WERI-Rb-1 (cell line): ENCODE results near the gene FKBP3.
"Not testable (repeated sequence)": the region's sequence is repeated elsewhere in the genome, so short reads cannot be mapped to it uniquely, and the experiment has no call there.

Experiments used
- DNase-seq: peaks from one replicate; pipeline ENCODE4 v3.0.0-alpha.2; 2020
- H3K27ac ChIP-seq: fragments of 250-450 bp; sonication (Bioruptor Pico); 2 replicates; pipeline ENCODE4 v1.5.1; 2020; ENCODE audit warnings: mild to moderate bottlenecking, moderate library complexity
- H3K27me3 ChIP-seq: fragments of 250-450 bp; sonication (Bioruptor Pico); 2 replicates; pipeline ENCODE4 v1.5.1; 2021; ENCODE audit warnings: mild to moderate bottlenecking, low read depth, moderate library complexity; ENCODE audit not compliant: insufficient read depth, severe bottlenecking
- H3K36me3 ChIP-seq: fragments of 250-450 bp; sonication (Bioruptor Pico); 2 replicates; pipeline ENCODE4 v1.5.1; 2020; ENCODE audit warnings: mild to moderate bottlenecking, moderate library complexity
- H3K4me3 ChIP-seq: 2 replicates; pipeline ENCODE4 v1.5.1; 2011; ENCODE audit warnings: low read depth, mild to moderate bottlenecking, control low read depth, low read length
- H3K9me3 ChIP-seq: fragments of 250-450 bp; sonication (Bioruptor Pico); 2 replicates; pipeline ENCODE4 v1.5.1; 2021; ENCODE audit warnings: mild to moderate bottlenecking, moderate library complexity; ENCODE audit not compliant: severe bottlenecking
- CTCF ChIP-seq: IDR thresholded peaks from 2 replicates; pipeline ENCODE4 v1.5.1; 2011; ENCODE audit warnings: low read depth, mild to moderate bottlenecking, control low read depth, inconsistent platforms, low read length

Gene FKBP3

GRCh38 chr14:45082420-45082819 is 51.9 kb downstream of the FKBP3 start:
- H3K27me3 ChIP-seq, result no peaks in the 10 kb centered on the region
- H3K9me3 ChIP-seq, result no peaks in the 10 kb centered on the region
- no peak for DNase-seq
- peaks cover 5% of the 10 kb centered on the region for H3K36me3 ChIP-seq
- H3K4me3 ChIP-seq, result no peak overlapping the region
- no peak overlapping the region for H3K27ac ChIP-seq
- TF ChIP-seq CTCF, result no peak

DNA sequence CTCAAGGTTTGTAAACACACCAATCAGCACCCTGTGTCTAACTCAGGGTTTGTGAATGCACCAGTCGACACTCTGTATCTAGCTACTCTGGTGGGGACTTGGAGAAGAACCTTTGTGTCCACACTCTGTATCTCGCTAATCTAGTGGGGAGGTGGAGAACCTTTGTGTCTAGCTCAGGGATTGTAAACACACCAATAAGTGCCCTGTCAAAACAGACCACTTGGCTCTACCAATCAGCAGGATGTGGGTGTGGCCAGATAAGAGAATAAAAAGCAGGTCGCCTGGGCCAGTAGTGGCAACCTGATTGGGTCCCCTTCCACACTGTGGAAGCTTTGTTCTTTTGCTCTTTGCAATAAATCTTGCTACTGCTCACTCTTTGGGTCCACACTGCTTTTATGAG is 53.2 kb downstream of the FKBP3 start:
- DNase-seq, H3K36me3 ChIP-seq, H3K27me3 ChIP-seq, H3K27ac ChIP-seq, H3K4me3 ChIP-seq, H3K9me3 ChIP-seq: not testable (repeated sequence)

DNA sequence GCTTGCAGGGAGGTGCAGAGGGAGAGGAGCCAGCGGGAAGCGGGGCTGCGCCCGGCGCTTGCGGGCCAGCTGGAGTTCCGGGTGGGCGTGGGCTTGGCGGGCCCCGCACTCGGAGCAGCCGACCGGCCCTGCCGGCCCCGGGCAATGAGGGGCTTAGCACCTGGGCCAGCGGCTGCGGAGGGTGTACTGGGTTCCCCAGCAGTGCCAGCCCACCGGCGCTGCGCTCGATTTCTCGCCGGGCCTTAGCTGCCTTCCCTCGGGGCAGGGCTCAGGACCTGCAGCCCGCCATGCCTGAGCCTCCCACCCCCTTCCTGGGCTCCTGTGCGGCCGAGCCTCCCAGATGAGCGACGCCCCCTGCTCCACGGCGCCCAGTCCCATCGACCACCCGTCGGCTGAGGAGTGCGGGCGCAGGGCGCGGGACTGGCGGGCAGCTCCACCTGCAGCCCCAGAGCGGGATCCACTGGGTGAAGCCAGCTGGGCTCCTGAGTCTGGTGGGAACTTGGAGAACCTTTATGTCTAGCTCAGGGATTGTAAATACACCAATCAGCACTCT is 53.8 kb downstream of the FKBP3 start:
- not testable (repeated sequence) for DNase-seq, H3K9me3 ChIP-seq

GRCh38 chr14:45078323-45078722 is 56.0 kb downstream of the FKBP3 start:
- Histone ChIP-seq H3K36me3 (no peaks in the 10 kb centered on the region), H3K9me3 (no peaks in the 10 kb centered on the region), H3K4me3 (no peak overlapping the region), H3K27me3 (no peaks in the 10 kb centered on the region), H3K27ac (no peak overlapping the region)
- no peak for DNase-seq
- no peak for TF ChIP-seq CTCF

More for the DNA sequence above, 53.8 kb downstream of the FKBP3 start:
- H3K36me3 ChIP-seq, H3K27me3 ChIP-seq, H3K27ac ChIP-seq, H3K4me3 ChIP-seq: not testable (repeated sequence)

DNA sequence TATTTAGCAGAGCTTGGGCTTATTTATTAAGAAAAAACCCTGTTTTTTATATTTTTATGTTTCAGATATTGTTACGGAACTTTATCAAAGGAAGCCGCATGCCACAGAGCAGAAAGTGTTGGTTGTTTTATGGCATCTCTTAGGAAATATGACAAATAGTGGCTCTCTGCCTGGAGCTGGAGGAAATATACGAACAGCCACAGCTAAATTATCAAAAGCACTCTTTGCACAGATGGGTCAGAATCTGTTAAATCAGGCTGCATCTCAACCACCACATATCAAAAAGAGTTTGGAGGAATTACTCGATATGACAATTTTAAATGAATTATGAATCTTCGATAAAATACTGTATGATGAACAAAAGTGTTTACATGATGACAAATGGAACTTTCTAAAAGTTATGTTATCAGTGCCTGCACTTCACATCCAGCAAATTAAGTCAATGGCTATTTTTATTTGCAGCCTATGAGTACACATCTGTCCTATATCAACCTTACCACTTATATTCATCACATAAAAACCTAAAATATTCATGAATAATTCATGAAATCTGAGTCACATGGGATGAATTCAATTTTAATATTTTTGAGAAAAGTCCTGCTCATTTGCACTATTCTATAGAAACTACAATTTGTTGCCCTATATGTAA is 60.9 kb downstream of the FKBP3 start:
- Histone ChIP-seq H3K27me3 (no peaks in the 10 kb centered on the region), H3K36me3 (no peaks in the 10 kb centered on the region), H3K4me3 (no peak overlapping the region), H3K9me3 (no peaks in the 10 kb centered on the region), H3K27ac (no peak overlapping the region)
- no peak for TF ChIP-seq CTCF
- no peak for DNase-seq

GRCh38 chr14:45072126-45072525 is 62.2 kb downstream of the FKBP3 start:
- no peaks in the 10 kb centered on the region for H3K9me3 ChIP-seq
- no peaks in the 10 kb centered on the region for H3K27me3 ChIP-seq
- no peak for DNase-seq
- no peaks in the 10 kb centered on the region for H3K36me3 ChIP-seq
- no peak overlapping the region for H3K27ac ChIP-seq
- no peak for TF ChIP-seq CTCF
- no peak overlapping the region for H3K4me3 ChIP-seq

DNA sequence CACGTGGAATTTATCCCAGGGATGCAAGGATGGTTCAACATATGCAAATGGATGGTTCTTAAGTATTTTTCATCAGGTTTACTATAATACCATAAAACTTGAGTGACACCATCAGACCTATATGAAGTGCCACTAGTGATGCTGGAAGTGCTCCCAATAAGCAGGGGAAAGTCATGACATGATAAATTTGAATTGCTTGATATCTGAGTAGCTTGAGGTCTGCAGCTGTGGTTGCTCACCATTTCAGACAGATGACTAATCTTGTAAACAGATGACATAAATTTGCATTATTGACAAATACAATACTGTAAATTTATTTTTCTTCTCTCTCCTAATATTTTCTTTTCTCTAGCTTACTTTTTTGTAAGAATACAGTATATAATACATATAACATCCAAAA is 64.1 kb downstream of the FKBP3 start:
- no peaks in the 10 kb centered on the region for H3K36me3 ChIP-seq
- no peak for DNase-seq
- no peaks in the 10 kb centered on the region for H3K9me3 ChIP-seq
- H3K27ac ChIP-seq, result no peak overlapping the region
- no peak for TF ChIP-seq CTCF
- no peak overlapping the region for H3K4me3 ChIP-seq
- H3K27me3 ChIP-seq, result no peaks in the 10 kb centered on the region
